ENCODE data around the gene ZNG1F.
"Not testable (repeated sequence)": the region's sequence is repeated elsewhere in the genome, so short reads cannot be mapped to it uniquely, and the experiment has no call there.

Gene ZNG1F

GRCh38 chr9:41094010-41094773 is 94.9 kb downstream of the ZNG1F start:
- not testable (repeated sequence) for H3K36me3 ChIP-seq (ENCODE audit: insufficient read depth, insufficient read length, low read length)

GRCh38 chr9:41090922-41091321 is 98.2 kb downstream of the ZNG1F start:
- not testable (repeated sequence) for H3K9me3 ChIP-seq (ENCODE audit: insufficient read depth, low read length); H3K36me3 ChIP-seq (ENCODE audit: insufficient read depth, insufficient read length, low read length); H3K9ac ChIP-seq (ENCODE audit: insufficient read length, low read depth); H3K4me1 ChIP-seq (ENCODE audit: insufficient read depth, insufficient read length); H3K4me3 ChIP-seq (ENCODE audit: insufficient read length, low read depth); DNase-seq (ENCODE audit: low read depth, low spot score)
- peaks cover 26% of the 10 kb centered on the region for H3K27me3 ChIP-seq (ENCODE audit: insufficient read depth, insufficient read length)

More at GRCh38 chr9:41094010-41094773, 94.9 kb downstream of the ZNG1F start:
- H3K4me1 ChIP-seq (ENCODE audit: insufficient read depth, insufficient read length); DNase-seq (ENCODE audit: low read depth, low spot score); H3K9ac ChIP-seq (ENCODE audit: insufficient read length, low read depth); H3K9me3 ChIP-seq (ENCODE audit: insufficient read depth, low read length); H3K4me3 ChIP-seq (ENCODE audit: insufficient read length, low read depth): not testable (repeated sequence)
- peaks cover 13% of the 10 kb centered on the region for H3K27me3 ChIP-seq (ENCODE audit: insufficient read depth, insufficient read length)

- H3K4me1 ChIP-seq (ENCODE audit: insufficient read depth, insufficient read length); H3K4me3 ChIP-seq (ENCODE audit: insufficient read length, low read depth); H3K9ac ChIP-seq (ENCODE audit: insufficient read length, low read depth); H3K9me3 ChIP-seq (ENCODE audit: insufficient read depth, low read length); DNase-seq (ENCODE audit: low read depth, low spot score); H3K36me3 ChIP-seq (ENCODE audit: insufficient read depth, insufficient read length, low read length): not testable (repeated sequence)
- peaks cover 31% of the 10 kb centered on the region for H3K27me3 ChIP-seq (ENCODE audit: insufficient read depth, insufficient read length)
Measured at GRCh38 chr9:41090386-41090785, 98.7 kb downstream of the ZNG1F start.

- not testable (repeated sequence) for H3K9ac ChIP-seq (ENCODE audit: insufficient read length, low read depth); H3K4me3 ChIP-seq (ENCODE audit: insufficient read length, low read depth); DNase-seq (ENCODE audit: low read depth, low spot score); H3K4me1 ChIP-seq (ENCODE audit: insufficient read depth, insufficient read length); H3K36me3 ChIP-seq (ENCODE audit: insufficient read depth, insufficient read length, low read length); H3K9me3 ChIP-seq (ENCODE audit: insufficient read depth, low read length)
- H3K27me3 ChIP-seq (ENCODE audit: insufficient read depth, insufficient read length), result peaks cover 36% of the 10 kb centered on the region
Measured at GRCh38 chr9:41088450-41089059, 100.6 kb downstream of the ZNG1F start.

GRCh38 chr9:41087929-41088328 is 101.2 kb downstream of the ZNG1F start:
- H3K36me3 ChIP-seq (ENCODE audit: insufficient read depth, insufficient read length, low read length); DNase-seq (ENCODE audit: low read depth, low spot score); H3K4me1 ChIP-seq (ENCODE audit: insufficient read depth, insufficient read length); H3K9ac ChIP-seq (ENCODE audit: insufficient read length, low read depth); H3K4me3 ChIP-seq (ENCODE audit: insufficient read length, low read depth); H3K9me3 ChIP-seq (ENCODE audit: insufficient read depth, low read length): not testable (repeated sequence)
- H3K27me3 ChIP-seq (ENCODE audit: insufficient read depth, insufficient read length), result peaks cover 40% of the 10 kb centered on the region

GRCh38 chr9:41087157-41087780 is 101.8 kb downstream of the ZNG1F start:
- not testable (repeated sequence) for H3K9ac ChIP-seq (ENCODE audit: insufficient read length, low read depth); H3K4me3 ChIP-seq (ENCODE audit: insufficient read length, low read depth)
- peaks cover 46% of the 10 kb centered on the region for H3K27me3 ChIP-seq (ENCODE audit: insufficient read depth, insufficient read length)

GRCh38 chr9:41086685-41087084 is 102.4 kb downstream of the ZNG1F start:
- peaks cover 47% of the 10 kb centered on the region for H3K27me3 ChIP-seq (ENCODE audit: insufficient read depth, insufficient read length)
- H3K4me3 ChIP-seq (ENCODE audit: insufficient read length, low read depth); H3K36me3 ChIP-seq (ENCODE audit: insufficient read depth, insufficient read length, low read length); H3K9me3 ChIP-seq (ENCODE audit: insufficient read depth, low read length); DNase-seq (ENCODE audit: low read depth, low spot score); H3K4me1 ChIP-seq (ENCODE audit: insufficient read depth, insufficient read length); H3K9ac ChIP-seq (ENCODE audit: insufficient read length, low read depth): not testable (repeated sequence)

More at GRCh38 chr9:41087157-41087780, 101.8 kb downstream of the ZNG1F start:
- not testable (repeated sequence) for H3K9me3 ChIP-seq (ENCODE audit: insufficient read depth, low read length); DNase-seq (ENCODE audit: low read depth, low spot score); H3K4me1 ChIP-seq (ENCODE audit: insufficient read depth, insufficient read length); H3K36me3 ChIP-seq (ENCODE audit: insufficient read depth, insufficient read length, low read length)

- H3K9ac ChIP-seq (ENCODE audit: insufficient read length, low read depth); DNase-seq (ENCODE audit: low read depth, low spot score); H3K4me1 ChIP-seq (ENCODE audit: insufficient read depth, insufficient read length); H3K9me3 ChIP-seq (ENCODE audit: insufficient read depth, low read length); H3K4me3 ChIP-seq (ENCODE audit: insufficient read length, low read depth); H3K36me3 ChIP-seq (ENCODE audit: insufficient read depth, insufficient read length, low read length): not testable (repeated sequence)
- peaks cover 47% of the 10 kb centered on the region for H3K27me3 ChIP-seq (ENCODE audit: insufficient read depth, insufficient read length)
Measured at GRCh38 chr9:41086215-41086614, 102.9 kb downstream of the ZNG1F start.

- H3K36me3 ChIP-seq (ENCODE audit: insufficient read depth, insufficient read length, low read length); H3K4me1 ChIP-seq (ENCODE audit: insufficient read depth, insufficient read length); H3K9me3 ChIP-seq (ENCODE audit: insufficient read depth, low read length); H3K4me3 ChIP-seq (ENCODE audit: insufficient read length, low read depth); DNase-seq (ENCODE audit: low read depth, low spot score); H3K9ac ChIP-seq (ENCODE audit: insufficient read length, low read depth): not testable (repeated sequence)
- H3K27me3 ChIP-seq (ENCODE audit: insufficient read depth, insufficient read length), result peaks cover 44% of the 10 kb centered on the region
Measured at GRCh38 chr9:41082358-41082757, 106.8 kb downstream of the ZNG1F start.
